ENCODE measurements around the gene GTF2F2.

The GTF2F2 gene

DNA sequence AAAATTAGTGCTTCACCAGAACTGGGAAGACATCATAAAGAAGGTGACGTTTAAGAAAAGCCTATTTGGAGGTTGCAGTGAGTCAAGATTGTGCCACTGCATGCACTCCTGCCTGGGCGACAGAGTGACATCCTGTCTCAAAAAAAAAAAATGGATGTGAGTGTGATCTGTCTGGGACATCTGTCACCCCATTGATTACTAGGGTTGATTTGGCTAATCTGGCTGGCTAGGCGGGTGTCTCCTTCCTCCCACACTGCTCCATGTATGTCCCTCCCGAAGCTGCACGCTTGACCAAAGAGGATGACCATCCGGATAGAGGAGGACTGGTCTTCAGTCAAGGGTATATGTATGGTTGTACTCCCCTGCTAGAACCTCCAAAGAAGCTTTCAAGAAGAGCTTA lies 2.6 kb downstream of the GTF2F2 start:
- no peak for DNase-seq (ENCODE audit: low spot score)

DNA sequence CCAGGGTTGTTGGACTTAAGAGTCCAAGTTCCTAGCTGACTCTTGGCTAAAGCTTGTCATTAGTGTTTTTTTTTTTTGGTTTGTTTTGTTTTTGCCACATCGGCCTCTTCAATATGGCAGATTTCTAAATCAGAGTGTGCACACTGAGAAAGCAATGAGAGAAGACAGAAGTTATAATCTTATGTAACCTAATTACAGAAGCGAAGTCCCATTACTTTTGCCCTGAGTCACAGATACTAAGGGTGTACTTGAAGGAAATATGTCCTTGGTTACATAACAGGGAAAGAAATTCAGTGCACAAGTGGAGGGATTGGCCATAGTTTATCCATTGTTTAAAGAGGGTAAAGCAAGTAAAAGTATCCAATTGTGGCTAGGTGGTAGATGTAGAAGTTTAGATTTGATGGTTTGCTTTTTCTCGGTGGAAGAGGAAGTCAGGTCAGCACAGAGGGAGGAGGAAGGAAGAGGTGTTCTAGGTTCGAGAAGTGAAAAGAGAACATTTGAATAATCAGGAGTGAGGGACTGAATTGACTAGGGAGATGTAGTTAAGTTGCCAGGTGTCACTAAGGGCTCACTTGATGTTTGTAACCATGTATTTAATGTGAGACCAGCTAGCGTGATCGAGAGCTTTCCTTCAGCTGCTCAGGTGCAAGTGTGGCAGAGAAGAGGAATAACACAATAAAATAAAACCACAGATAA lies 12.2 kb downstream of the GTF2F2 start:
- no peak for DNase-seq (ENCODE audit: low spot score)

DNA sequence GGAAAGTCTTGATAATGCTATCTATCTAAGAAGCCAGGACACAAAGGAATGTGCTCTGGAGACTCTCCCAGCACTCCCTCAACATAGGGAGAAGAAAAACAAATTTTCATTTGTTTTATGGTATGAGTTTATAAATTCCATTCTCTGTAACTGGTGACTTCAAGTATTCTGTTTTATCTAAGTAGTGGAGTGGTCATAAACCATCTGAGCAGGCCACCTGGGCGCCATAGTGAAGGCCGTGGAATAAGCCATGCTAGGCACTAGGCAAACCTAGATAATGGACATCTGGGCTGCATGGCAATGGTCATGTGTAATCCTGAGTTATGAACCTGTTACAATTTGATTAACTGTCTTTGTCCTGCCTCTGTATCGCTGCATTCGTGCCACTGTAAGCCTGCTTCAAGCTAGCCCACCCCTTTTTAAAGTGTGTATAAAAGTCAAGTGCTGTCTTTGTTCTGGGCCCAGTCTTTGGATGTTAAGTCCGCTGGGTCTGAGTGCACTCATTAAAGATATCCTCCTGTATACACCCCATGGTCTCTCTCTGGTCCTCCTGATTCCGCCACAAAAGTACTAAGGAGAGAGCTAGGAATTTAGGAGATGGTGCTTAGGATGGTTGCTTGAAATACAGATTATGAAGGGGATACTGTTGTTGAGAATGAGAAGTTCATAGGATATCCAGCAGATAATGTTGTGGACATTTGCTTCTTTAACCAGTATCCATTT lies 13.2 kb downstream of the GTF2F2 start:
- DNase-seq (ENCODE audit: low spot score) = no peak

DNA sequence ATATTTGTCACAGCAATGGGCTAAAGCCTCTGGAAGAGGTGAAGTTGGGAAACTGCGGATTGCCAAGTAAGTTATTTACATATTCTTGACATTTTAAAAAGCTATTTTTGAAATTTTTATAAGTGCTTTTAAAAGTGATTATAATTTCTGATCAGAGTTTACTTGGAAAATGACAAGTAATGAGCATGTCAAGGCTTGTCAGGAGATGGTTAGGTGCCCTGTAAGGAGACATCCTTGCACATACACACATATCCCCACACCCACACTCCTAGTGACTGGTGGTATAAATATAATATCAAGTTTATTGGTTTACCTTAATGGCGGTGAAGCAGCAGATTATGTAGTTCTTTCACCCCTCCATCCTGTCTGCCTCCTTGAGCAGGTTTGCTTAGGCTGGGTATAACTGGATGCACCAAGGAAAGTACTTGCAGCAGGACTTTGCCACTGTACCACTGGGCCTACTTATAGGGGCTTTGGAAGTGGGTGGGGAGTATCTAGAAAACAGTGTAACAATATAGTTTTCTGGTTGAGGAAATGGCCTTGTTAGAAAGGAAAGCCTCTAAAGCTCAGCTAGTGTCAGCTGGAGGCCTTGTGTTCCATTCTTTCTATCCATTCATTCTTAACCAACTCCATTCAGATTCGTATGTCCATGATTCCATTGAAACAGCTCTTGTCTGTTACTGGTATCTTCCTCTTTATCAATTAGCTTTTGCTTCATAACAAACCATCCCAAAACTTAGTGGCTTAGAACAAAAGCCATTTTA lies 16.6 kb downstream of the GTF2F2 start:
- no peak for DNase-seq (ENCODE audit: low spot score)

DNA sequence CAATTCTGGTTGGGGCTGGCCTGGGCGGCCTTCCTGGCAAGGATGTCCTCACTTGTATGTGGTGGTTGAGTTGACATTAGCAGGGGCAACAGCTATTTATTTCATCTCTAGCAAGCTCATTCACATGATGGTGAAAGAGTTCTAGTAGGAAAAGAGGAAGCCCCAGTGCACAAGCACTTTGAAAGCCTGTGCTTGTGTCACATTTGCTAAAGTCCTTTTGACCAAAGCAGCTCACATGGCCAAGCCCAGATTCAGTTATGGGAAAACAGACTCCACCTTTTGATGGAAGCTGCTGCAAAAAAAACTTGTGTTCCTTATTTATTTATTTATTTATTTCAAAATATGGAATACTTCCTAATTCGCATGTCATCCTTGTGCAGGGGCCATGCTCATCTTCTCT lies 17.2 kb downstream of the GTF2F2 start:
- DNase-seq (ENCODE audit: low spot score) = no peak

DNA sequence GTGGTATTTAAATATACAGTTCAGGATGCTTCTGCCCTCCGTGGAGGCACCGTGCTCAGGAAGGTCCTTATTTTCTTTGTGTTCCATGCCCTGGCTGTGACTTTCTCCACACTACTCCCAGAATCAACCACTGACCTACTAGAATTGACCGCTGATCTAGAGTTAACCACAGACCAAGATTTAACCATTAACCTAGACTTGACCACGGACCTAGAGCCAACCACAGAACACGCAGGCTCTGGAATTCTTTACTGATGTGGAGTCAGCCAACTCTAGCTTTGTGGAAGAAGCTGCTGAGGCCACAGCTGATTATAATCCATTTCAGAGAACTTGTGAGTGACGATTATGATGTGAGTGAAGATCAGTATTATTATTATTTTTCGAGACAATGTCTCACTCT lies 18.0 kb downstream of the GTF2F2 start:
- no peak for DNase-seq (ENCODE audit: low spot score)

DNA sequence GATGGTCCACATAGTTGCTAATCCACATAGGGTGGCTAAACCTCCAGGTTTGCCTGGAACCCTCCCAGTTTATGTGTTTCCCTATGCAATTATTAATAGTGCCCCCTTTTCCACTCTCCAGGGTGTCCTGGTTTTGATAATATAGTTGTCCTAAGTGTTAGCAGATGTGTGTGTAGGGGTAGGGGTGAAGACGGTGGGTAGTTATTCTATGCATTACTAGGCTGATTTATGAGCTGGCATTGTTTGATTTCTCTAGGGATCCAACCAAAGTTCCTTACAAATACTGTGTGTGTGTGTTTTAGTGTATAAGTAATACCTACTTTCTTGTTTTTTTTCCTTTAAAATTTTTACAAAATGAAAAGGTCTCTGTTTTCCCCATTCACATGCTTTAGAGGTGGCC lies 21.1 kb downstream of the GTF2F2 start:
- DNase-seq (ENCODE audit: low spot score) = no peak

DNA sequence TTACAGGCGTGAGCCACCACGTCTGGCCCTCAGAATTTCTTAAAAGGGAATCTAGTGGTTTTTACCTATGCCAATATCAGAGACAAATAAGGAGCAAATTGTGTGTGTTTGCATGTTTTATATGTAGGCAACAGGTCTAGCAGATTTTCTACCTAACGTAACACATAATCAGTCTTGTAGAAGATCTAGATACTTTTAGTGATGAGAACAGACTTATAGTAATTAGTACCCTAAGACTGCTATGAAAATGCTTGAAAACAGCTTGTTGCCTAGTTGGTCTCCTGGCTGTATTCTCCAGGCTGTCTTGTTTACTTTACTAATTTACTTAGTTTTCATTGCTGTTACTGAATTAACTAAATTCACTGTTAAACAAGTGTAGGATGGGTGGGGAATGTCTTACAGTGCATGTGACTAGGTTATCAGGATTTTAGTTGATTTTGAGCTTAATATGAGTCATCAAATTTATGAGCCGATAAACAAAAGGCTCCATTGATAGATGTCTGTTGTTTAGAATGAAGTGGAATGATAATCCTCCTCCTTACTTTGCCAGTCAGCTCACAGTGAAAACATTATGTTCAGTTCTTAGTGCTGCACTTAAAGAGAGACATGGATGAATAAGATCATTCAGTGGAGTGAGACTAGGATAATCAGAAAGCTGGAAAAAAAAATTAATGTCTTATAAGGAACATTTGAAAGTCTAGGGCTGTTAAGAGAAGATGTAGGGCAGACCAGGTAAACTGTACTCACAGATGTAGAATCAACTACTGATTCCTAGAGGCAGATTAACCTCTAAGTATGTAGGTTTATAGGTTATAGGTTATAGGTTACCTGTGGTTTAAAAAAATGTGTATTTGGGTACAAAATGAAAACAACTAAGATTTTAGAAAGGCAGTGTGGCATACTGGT lies 22.4 kb downstream of the GTF2F2 start:
- no peak for DNase-seq (ENCODE audit: low spot score)

DNA sequence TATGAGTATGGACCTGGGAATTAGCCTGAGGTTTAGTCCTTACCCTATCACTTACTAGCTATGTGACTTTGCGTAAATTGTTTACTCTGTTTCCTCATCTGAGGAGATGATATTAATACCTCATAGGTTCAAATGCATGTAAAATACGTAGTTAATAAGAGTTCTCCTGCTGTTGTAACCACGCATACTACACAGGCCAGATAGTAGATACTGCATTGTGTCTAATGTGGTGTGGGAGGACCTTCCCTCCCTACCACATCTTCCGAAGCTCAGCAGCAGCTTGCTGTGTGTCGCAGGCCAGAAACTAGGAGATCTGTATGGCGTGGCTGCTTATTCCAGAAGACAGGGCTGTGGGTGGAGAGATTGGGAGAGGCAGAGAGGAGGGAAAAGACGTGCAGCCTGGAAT lies 23.0 kb downstream of the GTF2F2 start:
- no peak for DNase-seq (ENCODE audit: low spot score)

DNA sequence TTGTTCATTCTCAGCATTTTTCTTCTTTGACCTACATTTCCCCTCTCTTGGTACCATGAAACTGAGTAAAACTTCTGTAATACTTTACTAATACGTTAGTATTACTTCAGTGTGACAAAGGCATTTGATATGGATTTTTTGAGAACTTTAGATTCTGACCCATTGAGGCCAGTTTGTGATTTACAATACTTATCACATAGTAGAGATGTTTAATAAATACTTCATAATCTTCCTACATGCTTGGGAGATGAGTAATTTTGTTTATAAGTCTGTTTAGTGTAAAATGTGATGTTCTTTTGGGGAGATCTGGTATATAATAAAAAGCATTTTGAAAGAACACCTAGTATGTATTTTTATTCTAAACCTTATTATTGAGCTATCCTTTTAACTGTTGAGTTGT lies 29.7 kb downstream of the GTF2F2 start:
- no peak for DNase-seq (ENCODE audit: low spot score)

DNA sequence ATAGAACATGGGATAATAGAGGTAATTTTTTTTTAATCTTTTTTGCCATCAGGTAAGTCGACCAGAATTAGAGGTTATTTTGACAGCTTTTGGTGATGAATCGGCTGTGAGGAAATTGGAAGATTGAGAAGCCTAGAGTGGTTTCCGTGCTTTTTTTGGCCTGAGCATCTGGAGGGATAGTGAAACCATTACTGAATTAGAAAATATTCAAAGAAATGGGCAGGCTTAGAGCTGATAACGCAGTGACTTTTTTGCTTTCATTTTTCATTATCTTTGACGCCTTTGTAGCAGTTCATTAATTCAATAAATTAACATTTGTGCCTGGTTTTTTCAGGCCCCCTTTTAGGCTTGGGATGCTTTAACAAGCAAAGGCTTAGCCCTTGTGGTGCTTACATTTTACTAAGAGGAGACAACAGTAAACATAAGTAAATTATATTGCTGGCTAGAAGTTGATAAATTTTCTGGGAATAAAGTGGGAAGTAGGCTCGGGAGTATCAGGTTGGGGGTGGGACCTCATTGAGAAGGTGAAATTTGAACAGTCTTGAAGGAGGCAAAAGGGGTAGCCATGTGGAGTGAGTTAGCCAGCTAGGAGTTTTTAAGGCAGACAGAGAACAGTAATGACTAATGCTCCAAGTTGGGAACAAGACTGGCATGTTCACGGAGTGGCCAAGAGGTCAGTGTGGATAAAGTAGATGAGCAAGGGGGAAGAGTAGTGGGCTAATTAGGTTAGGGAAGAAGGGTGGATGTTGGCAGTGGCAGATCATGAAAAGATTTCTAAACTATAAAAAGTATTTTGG lies 36.5 kb downstream of the GTF2F2 start:
- DNase-seq (ENCODE audit: low spot score) = no peak

DNA sequence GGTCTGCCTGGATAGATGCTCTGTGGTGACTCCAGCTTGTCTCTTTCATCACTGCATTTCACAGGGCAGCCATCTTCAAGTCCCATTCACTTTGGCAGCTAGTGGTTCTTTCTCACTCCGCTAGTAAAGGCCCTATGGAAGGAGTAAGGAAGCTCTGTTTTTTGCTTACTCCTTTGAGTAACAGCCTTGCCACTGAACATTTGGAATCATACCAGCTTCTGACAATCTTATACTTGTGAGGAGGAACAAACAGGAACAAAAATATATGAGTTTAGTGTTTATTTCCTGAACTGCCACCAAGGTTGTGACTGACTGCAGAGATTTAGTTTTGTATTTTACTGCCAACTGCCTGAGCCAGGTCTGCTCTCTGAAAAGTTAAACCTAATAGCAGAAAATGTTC lies 41.9 kb downstream of the GTF2F2 start:
- no peak for DNase-seq (ENCODE audit: low spot score)

DNA sequence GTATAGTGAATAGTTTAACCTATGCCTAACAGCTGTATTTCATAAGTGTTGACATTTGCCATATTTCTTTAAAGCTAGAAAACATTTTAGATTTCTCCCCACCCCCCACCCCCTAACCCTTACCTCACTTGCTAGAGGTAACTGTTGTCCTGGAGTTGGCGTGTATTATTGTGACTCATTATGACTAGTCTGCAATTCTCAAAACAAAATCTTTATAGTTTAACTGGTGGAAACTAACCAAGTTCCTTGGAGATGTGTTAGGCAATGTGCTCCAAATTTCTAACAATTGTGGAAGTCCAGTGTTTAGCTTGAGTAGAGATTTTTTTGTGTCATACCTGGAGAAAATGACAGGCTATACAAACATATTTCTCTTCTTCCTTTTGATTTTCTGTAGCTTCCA lies 42.5 kb downstream of the GTF2F2 start:
- no peak for DNase-seq (ENCODE audit: low spot score)

DNA sequence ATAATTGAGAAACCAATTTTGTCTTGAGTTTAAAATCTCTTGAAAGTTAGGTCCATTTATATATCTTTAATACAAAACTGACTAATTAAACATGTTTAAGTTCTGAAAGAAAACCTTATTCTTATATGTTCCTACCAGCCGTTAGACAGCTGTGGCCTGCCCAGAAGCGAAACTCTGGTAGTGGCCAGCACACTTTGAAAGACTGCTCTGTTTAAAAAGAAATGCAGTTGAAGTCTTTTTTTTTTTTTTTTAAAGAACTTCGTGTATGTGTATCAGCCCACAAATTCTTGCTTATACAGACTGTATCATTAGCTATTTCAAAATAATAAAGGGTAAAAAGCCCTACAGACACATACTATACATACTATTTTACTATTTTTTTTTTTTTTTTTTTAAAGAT lies 46.5 kb downstream of the GTF2F2 start:
- DNase-seq (ENCODE audit: low spot score) = no peak

DNA sequence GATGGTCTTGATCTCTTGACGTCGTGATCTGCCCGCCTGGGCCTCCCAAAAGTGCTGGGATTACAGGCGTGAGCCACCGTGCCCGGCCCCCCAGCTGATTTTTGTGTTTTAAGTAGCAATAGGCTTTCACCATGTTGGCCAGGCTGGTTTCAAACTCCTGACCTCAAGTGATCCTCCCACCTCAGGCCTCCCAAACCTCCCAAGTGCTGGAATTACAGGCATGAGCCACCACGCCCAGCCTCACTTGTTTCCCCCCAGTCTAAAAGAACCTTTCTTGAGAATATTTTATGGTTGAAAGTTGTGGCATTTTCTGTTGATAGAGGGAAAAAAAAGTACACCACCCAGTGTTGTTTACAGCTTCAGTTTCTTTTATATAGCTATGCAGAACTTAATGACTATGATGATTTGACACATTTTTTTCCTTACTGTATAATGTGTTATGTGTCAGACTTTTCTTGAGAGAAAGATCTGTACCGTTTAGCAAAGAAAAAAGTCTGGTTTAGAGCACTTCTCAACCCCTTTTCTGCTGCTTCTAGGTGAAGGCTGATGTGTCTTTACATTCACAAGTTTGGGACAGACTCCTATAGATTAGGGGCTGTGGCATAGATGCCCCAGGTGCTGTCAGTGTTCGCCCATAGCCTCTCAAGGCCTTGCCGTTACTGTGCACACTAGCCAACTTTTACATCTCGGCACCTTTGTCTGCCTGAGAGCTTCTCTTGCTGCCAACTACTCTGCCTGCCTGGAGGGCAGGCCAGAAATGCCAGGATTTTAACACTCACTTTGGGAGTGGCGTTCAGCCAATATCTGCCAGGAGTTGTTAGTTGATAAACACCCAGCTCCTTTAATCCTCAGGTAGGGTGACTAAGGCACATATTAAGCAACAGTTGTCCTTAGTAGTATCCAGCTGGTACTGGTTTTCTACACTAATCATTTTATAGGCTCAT lies 47.6 kb downstream of the GTF2F2 start:
- no peak for DNase-seq (ENCODE audit: low spot score)

DNA sequence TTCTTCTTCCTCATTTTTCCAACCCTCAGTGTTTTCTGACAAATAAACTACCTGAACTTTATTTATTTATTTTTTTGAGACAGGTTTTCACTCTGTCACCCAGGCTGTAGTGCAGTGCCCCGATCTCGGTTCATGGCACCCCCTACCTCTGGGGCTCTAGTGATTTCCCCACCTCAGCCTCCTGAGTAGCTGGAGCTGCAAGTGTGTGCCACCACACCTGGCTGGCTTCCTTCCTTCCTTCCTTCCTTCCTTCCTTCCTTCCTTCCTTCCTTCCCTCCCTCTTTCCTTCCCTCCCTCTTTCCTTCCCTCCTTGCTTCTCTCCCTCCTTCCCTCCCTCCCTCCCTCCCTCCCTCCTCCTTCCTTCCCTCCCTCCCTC lies 48.2 kb downstream of the GTF2F2 start:
- DNase-seq (ENCODE audit: low spot score) = no peak

DNA sequence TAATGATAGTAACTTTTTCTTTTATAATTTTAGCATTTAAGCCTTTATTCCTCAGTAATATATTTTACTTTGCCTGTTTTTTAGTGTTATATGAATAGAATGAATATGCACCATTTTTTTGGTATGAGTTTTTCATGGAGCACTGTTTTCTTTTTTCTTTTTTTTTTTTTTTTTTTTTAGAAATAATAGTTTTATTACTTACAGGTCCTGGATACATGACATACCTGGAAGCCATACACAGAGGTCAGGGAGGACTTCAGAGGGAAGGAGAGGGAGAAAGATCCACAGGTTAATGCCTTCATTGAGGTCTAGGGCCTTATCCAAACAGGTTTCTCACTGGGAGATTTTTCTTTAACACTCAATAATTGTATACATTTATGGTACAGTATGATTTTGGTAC lies 54.2 kb downstream of the GTF2F2 start:
- DNase-seq (ENCODE audit: low spot score) = no peak

DNA sequence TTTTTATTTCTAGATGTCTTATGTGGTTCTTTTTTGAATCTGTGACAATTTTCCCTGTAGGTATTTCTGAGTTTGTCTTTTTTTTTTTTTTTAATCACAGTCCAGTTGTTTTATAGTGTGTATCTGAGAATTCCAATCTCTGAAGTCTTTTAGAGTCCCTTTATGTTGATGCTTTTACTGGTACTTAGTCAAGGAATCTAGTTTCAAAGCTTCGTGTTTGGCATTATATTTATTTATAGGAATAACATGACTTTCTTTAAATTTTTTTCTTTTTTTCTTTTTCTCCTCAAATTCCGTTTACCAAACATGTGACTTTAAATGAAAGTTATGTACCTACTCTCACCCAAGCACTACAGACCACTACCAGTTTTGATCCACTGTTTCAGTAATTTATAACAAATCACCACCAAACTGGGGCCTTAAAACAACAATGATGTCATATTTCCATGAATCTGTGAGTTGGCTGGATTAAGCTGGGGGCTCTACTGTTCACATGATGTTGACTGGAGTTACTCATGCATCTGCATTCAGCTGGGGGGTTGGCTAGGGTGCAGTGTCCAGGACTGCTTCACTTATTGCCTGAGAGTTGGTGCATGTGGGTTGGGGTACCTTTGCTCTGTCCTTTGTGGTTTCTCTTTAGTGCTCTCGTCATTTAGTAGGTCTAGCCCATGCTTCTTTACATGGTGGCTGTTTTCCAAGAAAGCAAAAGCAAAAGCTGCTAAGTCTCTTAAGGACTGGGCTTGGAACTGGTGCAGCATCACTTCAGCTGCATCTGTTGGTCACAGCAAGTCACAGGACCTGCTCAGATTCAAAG lies 58.2 kb downstream of the GTF2F2 start:
- DNase-seq (ENCODE audit: low spot score) = no peak

DNA sequence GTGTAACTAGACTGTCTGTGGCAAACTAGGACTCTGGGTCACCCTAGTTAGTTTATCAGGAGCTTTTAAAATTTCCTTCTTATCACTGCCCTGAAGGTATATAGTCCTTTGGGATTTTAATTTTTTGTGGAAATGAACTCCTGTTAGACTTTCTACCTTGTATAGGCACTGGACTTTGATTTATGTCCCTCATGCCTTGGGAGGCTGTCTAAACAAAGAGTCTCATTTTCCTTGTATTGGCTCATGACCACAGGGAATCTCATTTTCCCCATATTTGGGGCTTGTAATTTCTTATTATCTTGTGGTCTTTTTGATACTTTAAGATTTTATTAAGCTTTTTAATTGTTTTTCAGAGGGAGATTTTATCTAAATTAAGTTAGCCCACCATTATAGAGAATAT lies 59.1 kb downstream of the GTF2F2 start:
- DNase-seq (ENCODE audit: low spot score) = no peak
